BLaER1 (cell line): ENCODE measurements around the gene DGLUCY.

Source experiments
- H3K27ac ChIP-seq: shearing (Covaris generic); formaldehyde crosslinking; 2 replicates; pipeline ENCODE4 v1.8.1; 2022
- H3K27me3 ChIP-seq: shearing (Covaris generic); formaldehyde crosslinking; 2 replicates; pipeline ENCODE4 v1.8.1; 2022
- H3K36me3 ChIP-seq: shearing (Covaris generic); formaldehyde crosslinking; 2 replicates; pipeline ENCODE4 v1.8.1; 2022
- H3K4me1 ChIP-seq: shearing (Covaris generic); formaldehyde crosslinking; 2 replicates; pipeline ENCODE4 v1.8.1; 2022
- H3K4me2 ChIP-seq: shearing (Covaris generic); formaldehyde crosslinking; 2 replicates; pipeline ENCODE4 v1.8.1; 2022
- H3K4me3 ChIP-seq: shearing (Covaris generic); formaldehyde crosslinking; 2 replicates; pipeline ENCODE4 v1.8.1; 2022
- H3K9ac ChIP-seq: shearing (Covaris generic); formaldehyde crosslinking; 2 replicates; pipeline ENCODE4 v1.8.1; 2022
- H3K9me3 ChIP-seq: shearing (Covaris generic); formaldehyde crosslinking; 2 replicates; pipeline ENCODE4 v1.8.1; 2022
- H4K20me1 ChIP-seq: shearing (Covaris generic); formaldehyde crosslinking; 2 replicates; pipeline ENCODE4 v1.8.1; 2022
- Cebpa-rat ChIP-seq: shearing (Covaris generic); IDR thresholded peaks from 2 replicates; pipeline ENCODE4 v1.8.1; 2022

DGLUCY gene

DNA sequence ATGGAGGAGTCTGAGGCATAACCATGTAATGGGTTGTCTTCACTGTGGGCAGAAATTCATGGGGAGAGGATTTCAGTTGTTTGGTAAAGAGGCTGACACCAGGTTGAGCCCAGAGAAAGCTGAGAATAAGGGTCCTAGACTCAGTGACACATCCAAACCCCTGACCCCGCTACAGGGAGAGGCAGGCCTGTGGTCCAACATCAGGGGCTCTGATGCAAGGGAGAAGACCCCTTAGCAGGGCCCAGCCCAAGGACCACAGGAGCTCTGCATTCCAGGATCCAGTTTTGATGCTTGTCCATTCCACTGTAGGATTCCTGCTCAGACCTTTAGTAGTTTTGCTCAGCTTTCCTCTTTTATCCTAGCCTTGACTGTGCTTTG, 115.1 kb downstream of the DGLUCY start:
- no peak for TF ChIP-seq Cebpa-rat
- Histone ChIP-seq H4K20me1 (peaks cover 20% of the 10 kb centered on the region), H3K36me3 (peaks cover 33% of the 10 kb centered on the region), H3K4me3 (no peak overlapping the region), H3K27me3 (no peaks in the 10 kb centered on the region), H3K9ac (no peak overlapping the region), H3K27ac (no peak overlapping the region; the same call in 1 of the 2 replicates), H3K4me2 (peak overlapping the region; percentile 82), H3K9me3 (peaks cover 17% of the 10 kb centered on the region), H3K4me1 (peaks cover 67% of the 10 kb centered on the region)

DNA sequence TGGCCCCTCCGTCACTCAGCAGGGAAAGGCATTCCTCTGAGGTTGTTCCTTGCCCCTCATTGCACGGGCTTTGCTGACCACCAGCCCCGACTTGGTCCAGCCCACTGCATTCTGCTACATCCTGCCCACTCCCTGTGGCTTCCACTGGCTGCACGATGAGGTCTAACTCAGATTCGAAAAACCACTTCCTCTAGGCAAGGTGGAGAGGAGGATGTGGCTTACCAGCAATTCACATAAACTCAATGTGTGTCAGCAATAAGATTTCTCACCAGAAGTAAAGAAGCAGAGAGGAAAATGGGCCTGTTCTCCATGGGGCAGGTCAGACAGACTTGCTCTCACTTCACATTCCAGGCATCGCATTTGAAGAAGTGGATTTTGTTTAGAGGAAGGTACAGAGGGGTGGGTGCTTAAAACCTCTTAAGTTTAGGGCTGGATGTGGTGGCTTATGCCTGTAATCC, 115.9 kb downstream of the DGLUCY start:
- Histone ChIP-seq H3K27me3 (no peaks in the 10 kb centered on the region), H3K36me3 (peaks cover 26% of the 10 kb centered on the region), H3K4me2 (peak overlapping the region; percentile 82), H3K9ac (no peak overlapping the region), H4K20me1 (peaks cover 20% of the 10 kb centered on the region), H3K4me3 (no peak overlapping the region), H3K4me1 (peaks cover 67% of the 10 kb centered on the region), H3K9me3 (peaks cover 25% of the 10 kb centered on the region), H3K27ac (peak overlapping the region; percentile 26; the same call in 1 of the 2 replicates)
- TF ChIP-seq Cebpa-rat = no peak

DNA sequence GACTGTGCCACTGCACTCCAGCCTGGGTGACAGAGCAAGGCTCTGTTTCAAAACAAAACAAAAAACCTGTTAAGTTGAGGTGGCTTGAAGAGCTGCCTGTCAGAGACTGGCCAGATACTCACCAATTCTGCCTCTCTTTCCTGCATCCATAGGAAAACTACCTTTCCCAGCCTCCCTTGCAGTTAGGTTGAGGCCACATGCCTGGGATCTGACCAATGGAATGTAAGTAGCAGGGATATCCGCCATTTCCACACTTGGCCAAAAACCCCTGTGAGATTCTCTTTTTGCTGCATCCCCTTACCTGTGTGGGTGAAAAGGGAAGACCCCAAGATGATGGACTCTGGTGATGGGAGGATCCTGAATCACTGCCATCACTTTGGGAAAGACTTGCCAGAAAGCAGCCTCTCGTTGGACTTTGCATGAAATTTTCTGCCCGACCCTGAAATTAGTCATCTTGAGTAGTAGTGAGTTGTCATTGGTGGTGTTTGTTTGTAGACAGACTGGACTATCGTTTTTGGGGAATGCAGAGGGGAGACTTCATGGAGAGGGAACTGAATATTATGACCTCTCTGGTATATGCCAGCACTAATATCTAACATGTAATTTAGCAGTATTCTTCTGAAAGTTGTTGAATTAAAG, 116.6 kb downstream of the DGLUCY start:
- H3K27ac ChIP-seq = 0 out of 2 replicates have a peak overlapping the region, but pooled peaks have one; percentile 26
- H3K4me3 ChIP-seq = no peak overlapping the region

DNA sequence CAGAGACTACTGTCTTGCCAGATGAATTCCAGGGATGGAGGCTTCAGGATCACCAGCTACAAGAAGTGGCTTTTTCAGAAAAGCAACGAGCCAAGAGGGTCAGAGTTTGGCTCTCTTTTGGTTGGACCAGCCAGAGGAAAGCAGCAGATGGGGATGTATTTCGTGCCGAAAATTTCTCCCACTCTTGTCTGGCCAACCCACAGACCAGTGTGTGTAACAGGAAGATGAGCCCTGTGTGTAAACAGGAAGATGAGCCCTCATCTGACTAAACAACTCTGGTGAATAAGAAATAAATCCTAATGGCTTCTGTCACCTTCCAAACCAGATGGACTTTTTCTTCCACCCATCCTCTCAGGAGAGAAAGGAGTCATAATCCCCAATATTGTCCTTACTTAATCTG, 117.6 kb downstream of the DGLUCY start:
- Histone ChIP-seq H3K9ac (no peak overlapping the region), H3K4me3 (no peak overlapping the region), H3K36me3 (peaks cover 18% of the 10 kb centered on the region), H3K27me3 (no peaks in the 10 kb centered on the region), H3K4me2 (peak overlapping the region; percentile 19; the same call in 1 of the 2 replicates), H4K20me1 (peaks cover 20% of the 10 kb centered on the region), H3K9me3 (peaks cover 25% of the 10 kb centered on the region), H3K27ac (no peak overlapping the region), H3K4me1 (peaks cover 58% of the 10 kb centered on the region)
- no peak for TF ChIP-seq Cebpa-rat

More for the DNA sequence above, 116.6 kb downstream of the DGLUCY start:
- H3K4me2 ChIP-seq = peak overlapping the region; percentile 82
- peaks cover 18% of the 10 kb centered on the region for H3K36me3 ChIP-seq
- no peaks in the 10 kb centered on the region for H3K27me3 ChIP-seq
- no peak for TF ChIP-seq Cebpa-rat
- peaks cover 25% of the 10 kb centered on the region for H3K9me3 ChIP-seq
- peaks cover 20% of the 10 kb centered on the region for H4K20me1 ChIP-seq
- H3K4me1 ChIP-seq = peaks cover 63% of the 10 kb centered on the region
- no peak overlapping the region for H3K9ac ChIP-seq

DNA sequence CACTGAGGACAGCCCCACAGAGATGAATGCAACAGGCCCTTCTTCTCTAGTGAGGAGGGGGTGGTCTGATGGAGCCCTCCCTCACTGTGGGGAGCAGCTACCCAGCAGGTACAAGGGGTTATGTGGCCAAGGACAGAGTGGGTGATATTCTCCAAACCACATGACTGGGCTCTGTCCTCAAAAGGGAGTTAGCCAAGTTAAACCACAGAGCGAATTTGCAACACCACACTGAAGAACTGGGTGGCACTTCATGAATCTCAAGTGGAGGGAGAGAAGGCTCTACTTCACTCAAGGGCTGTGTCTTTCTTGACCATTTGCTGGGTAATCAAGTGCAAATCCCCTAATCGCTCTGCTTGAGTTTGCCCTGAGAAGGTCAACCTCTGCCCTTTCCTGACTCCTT, 118.2 kb downstream of the DGLUCY start:
- TF ChIP-seq Cebpa-rat = no peak
- H3K27me3 ChIP-seq = no peaks in the 10 kb centered on the region
- peaks cover 18% of the 10 kb centered on the region for H3K36me3 ChIP-seq
- no peak overlapping the region for H3K9ac ChIP-seq
- H4K20me1 ChIP-seq = peaks cover 20% of the 10 kb centered on the region
- H3K4me1 ChIP-seq = peaks cover 52% of the 10 kb centered on the region
- H3K4me3 ChIP-seq = no peak overlapping the region
- H3K9me3 ChIP-seq = peaks cover 25% of the 10 kb centered on the region
- H3K4me2 ChIP-seq = peak overlapping the region; percentile 19; the same call in 1 of the 2 replicates
- no peak overlapping the region for H3K27ac ChIP-seq

DNA sequence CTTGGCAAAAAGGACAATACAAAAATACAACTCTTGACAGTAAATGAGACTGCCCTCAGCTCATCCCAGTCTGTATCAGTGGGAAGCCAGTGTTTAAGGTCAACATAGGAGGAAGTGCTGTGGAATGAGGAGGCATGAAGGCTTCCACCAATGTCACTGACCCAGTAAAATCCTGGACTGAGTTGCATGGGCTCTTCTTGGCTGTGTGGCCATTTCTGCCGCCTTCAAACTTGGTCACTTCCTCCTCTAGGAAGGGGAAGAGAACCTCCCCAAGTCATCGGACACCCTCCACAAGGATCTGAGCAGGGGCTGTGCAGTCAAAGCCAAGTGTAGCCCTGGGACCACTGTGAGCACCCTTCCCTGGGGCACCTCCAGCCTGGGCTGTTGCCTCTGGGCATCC, 118.7 kb downstream of the DGLUCY start:
- Histone ChIP-seq H3K4me1 (peaks cover 46% of the 10 kb centered on the region), H3K4me2 (no peak overlapping the region)

DNA sequence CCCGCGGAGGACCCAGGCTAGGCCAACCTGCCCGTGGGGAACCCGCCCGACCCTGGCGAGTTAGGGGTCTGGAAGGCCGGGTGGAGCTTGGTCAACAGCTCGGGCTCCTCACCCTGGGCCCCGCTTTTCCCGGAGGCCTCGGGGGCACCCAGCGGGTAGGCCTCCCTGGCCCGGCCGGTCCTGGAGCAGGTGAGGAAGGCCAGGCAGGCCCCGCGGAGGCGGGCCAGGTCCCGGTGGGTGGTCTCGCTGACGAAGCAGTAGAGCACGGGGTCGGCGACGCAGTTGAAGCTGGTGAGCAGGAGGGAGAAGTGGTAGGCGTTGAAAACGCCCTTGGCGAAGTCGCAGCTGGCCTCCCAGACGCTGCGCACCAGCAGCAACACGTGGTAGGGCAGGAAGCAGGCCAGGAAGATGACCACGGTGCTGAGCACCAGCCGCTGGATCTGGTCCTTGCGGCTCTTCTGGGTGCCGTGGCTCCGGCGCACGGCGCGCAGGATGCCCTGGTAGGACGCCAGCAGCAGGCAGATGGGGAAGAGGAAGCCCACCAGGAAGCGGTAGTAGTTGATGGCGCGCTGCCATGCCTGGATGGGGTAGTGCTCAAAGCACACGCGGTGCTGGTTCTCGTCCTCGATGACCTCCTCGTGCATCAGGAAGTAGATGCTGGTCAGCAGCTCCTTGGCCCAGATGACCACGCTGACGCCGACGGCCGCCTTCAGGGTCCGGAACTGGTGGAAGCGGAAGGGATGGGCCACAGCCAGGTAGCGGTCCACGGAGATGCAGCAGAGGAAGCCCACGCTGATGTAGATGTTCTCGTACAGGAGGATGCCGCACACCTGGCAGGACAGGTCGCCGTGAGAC, 120.3 kb downstream of the DGLUCY start:
- Histone ChIP-seq H3K36me3 (peaks cover 18% of the 10 kb centered on the region), H3K9me3 (peaks cover 25% of the 10 kb centered on the region), H4K20me1 (peaks cover 8% of the 10 kb centered on the region), H3K4me3 (no peak overlapping the region), H3K9ac (no peak overlapping the region), H3K27ac (no peak overlapping the region), H3K4me1 (peaks cover 31% of the 10 kb centered on the region), H3K27me3 (no peaks in the 10 kb centered on the region), H3K4me2 (no peak overlapping the region)
- no peak for TF ChIP-seq Cebpa-rat

More for the DNA sequence above, 118.7 kb downstream of the DGLUCY start:
- Histone ChIP-seq H4K20me1 (peaks cover 20% of the 10 kb centered on the region), H3K4me3 (no peak overlapping the region), H3K27ac (no peak overlapping the region), H3K36me3 (peaks cover 18% of the 10 kb centered on the region), H3K9ac (no peak overlapping the region), H3K9me3 (peaks cover 25% of the 10 kb centered on the region), H3K27me3 (no peaks in the 10 kb centered on the region)
- no peak for TF ChIP-seq Cebpa-rat

DNA sequence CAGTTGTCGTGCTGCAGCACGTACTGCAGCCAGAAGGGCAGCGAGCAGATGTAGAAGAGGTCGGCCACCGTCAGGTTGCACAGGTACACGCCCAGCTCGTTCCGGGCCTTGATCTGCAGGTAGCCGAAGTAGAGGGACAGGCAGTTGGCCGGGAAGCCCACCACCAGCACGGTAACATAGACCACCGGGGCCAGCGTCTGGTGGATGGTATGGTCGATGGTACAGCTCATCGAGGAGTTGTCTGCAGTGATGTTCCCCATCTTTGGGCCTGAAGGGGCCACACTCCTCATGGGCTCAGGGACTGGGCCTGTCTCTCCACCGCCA, 120.9 kb downstream of the DGLUCY start:
- Histone ChIP-seq H3K27ac (no peak overlapping the region), H4K20me1 (peaks cover 2% of the 10 kb centered on the region), H3K4me3 (no peak overlapping the region), H3K36me3 (peaks cover 18% of the 10 kb centered on the region), H3K27me3 (no peaks in the 10 kb centered on the region), H3K4me1 (peaks cover 25% of the 10 kb centered on the region), H3K4me2 (no peak overlapping the region), H3K9ac (no peak overlapping the region), H3K9me3 (peaks cover 27% of the 10 kb centered on the region)
- TF ChIP-seq Cebpa-rat = no peak

DNA sequence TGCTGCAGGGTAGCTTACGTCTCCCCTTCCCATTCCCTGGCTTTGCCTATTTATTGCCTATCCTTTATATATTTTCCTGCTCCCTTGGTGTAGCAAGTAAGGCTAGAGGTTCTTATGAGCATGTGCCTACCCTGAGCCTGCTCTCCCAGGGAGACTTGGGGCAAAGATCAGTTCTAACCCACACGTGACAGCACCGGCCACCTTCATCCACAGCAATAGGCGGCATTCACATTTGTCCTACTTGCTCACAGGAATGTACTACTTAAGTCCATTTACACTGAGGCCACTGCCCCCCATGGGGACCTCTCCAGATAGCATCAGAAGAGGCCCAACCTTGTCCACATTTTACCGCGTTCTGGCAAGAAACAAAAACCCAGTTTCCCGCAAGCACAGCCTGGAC, 122.0 kb downstream of the DGLUCY start:
- peaks cover 18% of the 10 kb centered on the region for H3K36me3 ChIP-seq
- no peaks in the 10 kb centered on the region for H4K20me1 ChIP-seq
- H3K9me3 ChIP-seq = peaks cover 27% of the 10 kb centered on the region
- no peak overlapping the region for H3K9ac ChIP-seq
- H3K4me1 ChIP-seq = peaks cover 15% of the 10 kb centered on the region
- no peak overlapping the region for H3K27ac ChIP-seq
- H3K4me2 ChIP-seq = no peak overlapping the region
- no peak for TF ChIP-seq Cebpa-rat
- no peaks in the 10 kb centered on the region for H3K27me3 ChIP-seq
- H3K4me3 ChIP-seq = no peak overlapping the region

DNA sequence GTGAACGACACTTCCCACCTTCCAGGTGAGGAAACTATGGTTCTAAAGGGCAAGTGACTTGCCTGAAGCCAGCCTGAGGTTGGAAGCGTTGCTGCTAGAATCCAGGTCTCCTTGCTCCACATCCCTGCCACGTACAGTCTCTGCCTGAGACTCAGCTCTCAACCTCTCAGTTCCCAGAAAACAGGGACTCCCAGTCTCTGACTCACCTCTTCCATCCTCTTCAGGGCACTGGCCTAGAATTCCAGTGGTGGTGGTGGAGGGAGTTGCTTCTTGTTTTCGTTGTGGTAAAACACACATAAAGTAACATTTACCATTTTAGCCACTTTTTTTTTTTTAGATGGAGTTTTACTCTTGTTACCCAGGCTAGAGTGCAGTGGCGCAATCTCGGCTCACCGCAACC, 123.3 kb downstream of the DGLUCY start:
- Histone ChIP-seq H3K4me2 (no peak overlapping the region), H3K9me3 (peaks cover 15% of the 10 kb centered on the region; the same call in 1 of the 2 replicates), H3K36me3 (0 out of 2 replicates have a peak, but pooled peaks cover 6% of the 10 kb centered on the region), H3K9ac (no peak overlapping the region), H3K4me3 (no peak overlapping the region), H3K27me3 (no peaks in the 10 kb centered on the region), H4K20me1 (no peaks in the 10 kb centered on the region), H3K27ac (no peak overlapping the region), H3K4me1 (peaks cover 15% of the 10 kb centered on the region)
- TF ChIP-seq Cebpa-rat = no peak
